Activated T-cell treated with anti-CD3 and anti-CD28 coated beads, Interleukin-2, amount 50 U/mL, for 72 hours (primary cell): Measurements from ENCODE around the gene URB2. TPM values are rescaled to one million over a fixed set of nuclear protein-coding genes. Genes with fewer than 3 reads are reported as not detected.
A peak's percentile ranks its signal among the peaks of the same experiment; 100 is the strongest.

Experiments used
- ATAC-seq, 2 donors: fragments of 150-1000 bp; cut with Tn5 transposase; replicated peaks in 1 of 2; 2 replicates each; pipeline ENCODE4 v1.10.0; 2021; ENCODE audit warnings: moderate library complexity in 2 of 2, mild to moderate bottlenecking in 1 of 2
- DNase-seq, 2 donors: peaks; one replicate each; pipeline ENCODE4 v3.0.0; 2021 to 2022; ENCODE audit warnings: mixed read lengths in 1 of 2
- H3K27ac Mint-ChIP-seq: one replicate; pipeline ENCODE4 v1.8.0; 2022; ENCODE audit warnings: mild to moderate bottlenecking, moderate library complexity, mixed read lengths
- H3K27me3 Mint-ChIP-seq: one replicate; pipeline ENCODE4 v1.8.0; 2022; ENCODE audit warnings: low read depth, mixed read lengths
- H3K36me3 Mint-ChIP-seq, 2 donors: one replicate each; pipeline ENCODE4 v1.8.0; 2022; ENCODE audit warnings: mixed read lengths in 2 of 2, mild to moderate bottlenecking in 1 of 2; ENCODE audit not compliant: insufficient read depth in 2 of 2
- H3K4me1 Mint-ChIP-seq: one replicate; pipeline ENCODE4 v1.8.0; 2022; ENCODE audit warnings: low read depth, mixed read lengths
- H3K4me3 Mint-ChIP-seq, 2 donors: one replicate each; pipeline ENCODE4 v1.8.0; 2022; ENCODE audit warnings: mild to moderate bottlenecking in 2 of 2, mixed read lengths in 2 of 2, moderate library complexity in 2 of 2
- H3K9me3 Mint-ChIP-seq, 2 donors: one replicate each; pipeline ENCODE4 v1.8.0; 2022; ENCODE audit warnings: mixed read lengths in 2 of 2
- total RNA-seq, 2 donors: library from RNA; stranded (reverse); gene quantifications; one replicate each; pipeline ENCODE4 v1.2.3, GENCODE V29; 2022

The URB2 gene
- total RNA-seq, 2 donors from 2014 or later, result 11.6 to 12.3 TPM

DNA sequence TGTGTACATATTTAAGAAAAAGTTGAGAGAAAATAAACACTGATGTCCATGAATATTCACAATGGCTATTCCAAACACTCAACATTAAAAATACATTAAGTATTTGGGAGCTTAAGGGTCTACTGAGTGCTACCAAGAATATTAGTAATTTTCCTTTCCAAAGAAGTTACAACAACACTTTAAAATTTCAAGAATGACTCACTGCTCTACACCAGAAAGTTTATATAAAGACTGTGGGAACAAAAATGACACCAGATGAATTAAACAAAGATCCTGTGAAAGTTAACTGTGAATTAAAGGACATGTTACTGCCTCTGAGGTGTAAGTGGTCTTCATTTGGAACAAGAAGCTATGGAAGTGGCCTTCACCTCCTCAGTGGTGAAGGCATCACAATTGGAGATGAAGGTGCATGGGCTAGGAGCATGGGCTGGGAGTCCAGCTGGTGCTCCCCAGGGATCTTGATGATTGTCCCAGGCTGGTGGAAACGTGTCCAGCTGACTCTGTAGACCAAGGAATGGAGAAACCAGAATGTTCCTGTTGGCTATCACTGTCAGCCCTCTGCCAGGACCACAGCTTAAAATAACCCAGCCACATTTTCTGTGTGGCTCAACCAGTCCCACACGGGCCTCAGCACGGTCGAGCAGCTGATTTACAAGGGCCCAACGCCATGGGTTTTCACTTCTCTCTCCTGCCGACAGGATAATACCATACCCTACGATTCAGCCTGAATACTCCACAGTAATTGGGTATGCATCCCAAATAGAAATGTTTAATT is 28.9 kb upstream of the URB2 start:
- Mint-ChIP-seq H3K27ac (peak overlapping the region; percentile 72), H3K9me3 (no peaks in the 10 kb centered on the region), H3K4me3 (peak overlapping the region in 1 of 2 donors; percentile 18), H3K4me1 (peaks cover 22% of the 10 kb centered on the region), H3K27me3 (no peaks in the 10 kb centered on the region), H3K36me3 (peaks cover 7 to 26% of the 10 kb centered on the region in 2 donors)
- ATAC-seq, result no peak
- no peak for DNase-seq

DNA sequence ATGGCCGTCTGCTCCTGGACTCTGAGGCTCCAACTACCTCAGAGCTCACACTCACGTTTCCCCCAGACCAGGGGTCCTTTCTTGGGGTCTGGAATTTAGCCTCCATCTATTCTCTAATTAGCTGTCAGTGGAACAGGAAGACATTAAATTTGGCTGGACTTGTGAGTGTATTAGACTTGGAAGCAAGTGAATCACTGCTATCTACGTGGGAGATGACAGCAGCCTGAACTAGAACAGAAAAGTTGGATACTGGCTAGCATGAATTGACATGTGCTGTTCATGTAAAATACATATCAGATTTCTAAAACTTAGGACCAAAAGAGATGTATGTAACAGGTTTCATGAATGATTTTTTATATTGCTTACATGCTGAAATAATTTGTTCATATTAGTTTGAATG is 28.2 kb upstream of the URB2 start:
- Mint-ChIP-seq H3K4me1 (peaks cover 22% of the 10 kb centered on the region), H3K4me3 (no peak overlapping the region), H3K9me3 (no peaks in the 10 kb centered on the region), H3K36me3 (peaks cover 7 to 31% of the 10 kb centered on the region in 2 donors), H3K27ac (no peak overlapping the region), H3K27me3 (no peaks in the 10 kb centered on the region)
- ATAC-seq (no peak), DNase-seq (no peak)

DNA sequence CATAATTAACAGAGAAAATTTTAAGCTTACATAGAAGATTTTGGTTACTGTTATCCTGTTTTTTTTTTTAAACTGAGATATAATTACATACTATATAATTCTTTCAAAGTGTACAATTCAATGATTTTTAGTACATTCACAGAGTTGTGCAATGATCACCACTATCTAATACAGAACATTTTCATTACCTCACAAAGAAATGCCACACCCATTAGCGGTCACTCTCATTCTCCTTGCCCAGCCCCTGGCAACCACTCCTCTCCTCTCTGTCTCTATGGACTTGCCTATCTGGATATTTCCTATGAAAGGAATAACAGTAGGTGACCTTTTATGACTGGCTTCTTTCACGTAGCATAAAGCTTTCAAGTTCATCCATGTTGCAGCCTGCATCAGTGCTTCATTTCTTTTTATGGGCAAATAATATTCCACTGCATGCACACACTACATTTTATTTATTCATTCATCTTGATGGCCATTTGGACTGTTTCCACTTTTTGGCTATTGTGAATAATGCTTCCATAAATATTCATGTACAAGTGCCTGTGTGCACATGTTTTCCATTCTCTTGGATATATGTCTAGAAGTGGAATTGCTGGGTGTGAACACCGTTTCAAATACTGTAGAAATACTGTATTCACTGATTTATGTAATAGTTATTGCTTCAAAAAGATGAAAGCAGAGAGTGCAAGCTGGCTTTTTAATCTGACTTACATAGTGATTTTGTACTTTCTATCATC is 26.7 kb upstream of the URB2 start:
- no peak for DNase-seq
- Mint-ChIP-seq H3K27me3 (no peaks in the 10 kb centered on the region), H3K9me3 (no peaks in the 10 kb centered on the region), H3K36me3 (peaks cover 5 to 25% of the 10 kb centered on the region in 2 donors), H3K4me3 (no peak overlapping the region), H3K27ac (no peak overlapping the region), H3K4me1 (peaks cover 22% of the 10 kb centered on the region)
- no peak for ATAC-seq

DNA sequence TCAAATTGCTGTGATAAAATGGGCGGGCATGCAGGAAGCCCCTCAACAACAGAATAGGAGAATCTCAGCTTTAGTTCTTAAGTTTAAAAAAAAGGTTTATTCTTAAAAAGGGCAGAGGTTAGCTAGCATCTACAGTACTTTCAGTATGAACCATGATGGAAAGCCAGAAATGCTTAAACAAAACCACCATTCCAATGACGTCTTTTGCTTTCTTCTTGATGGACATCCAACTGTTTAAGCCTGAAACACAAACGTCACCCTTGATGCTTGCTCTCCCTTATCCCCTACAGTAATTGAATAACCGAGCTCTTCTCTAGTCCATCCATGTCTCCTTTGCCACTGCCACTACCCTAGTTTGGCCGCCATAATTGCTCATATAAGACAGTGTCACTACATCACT is 25.8 kb upstream of the URB2 start:
- H3K9me3 Mint-ChIP-seq, result no peaks in the 10 kb centered on the region
- ATAC-seq (peak in 1 of 2 donors; percentile 68), DNase-seq (no peak)
- H3K36me3 Mint-ChIP-seq, result peaks cover 5 to 25% of the 10 kb centered on the region in 2 donors
- H3K4me3 Mint-ChIP-seq, result no peak overlapping the region
- H3K4me1 Mint-ChIP-seq, result peaks cover 22% of the 10 kb centered on the region
- no peaks in the 10 kb centered on the region for H3K27me3 Mint-ChIP-seq
- H3K27ac Mint-ChIP-seq, result peak overlapping the region; percentile 16

DNA sequence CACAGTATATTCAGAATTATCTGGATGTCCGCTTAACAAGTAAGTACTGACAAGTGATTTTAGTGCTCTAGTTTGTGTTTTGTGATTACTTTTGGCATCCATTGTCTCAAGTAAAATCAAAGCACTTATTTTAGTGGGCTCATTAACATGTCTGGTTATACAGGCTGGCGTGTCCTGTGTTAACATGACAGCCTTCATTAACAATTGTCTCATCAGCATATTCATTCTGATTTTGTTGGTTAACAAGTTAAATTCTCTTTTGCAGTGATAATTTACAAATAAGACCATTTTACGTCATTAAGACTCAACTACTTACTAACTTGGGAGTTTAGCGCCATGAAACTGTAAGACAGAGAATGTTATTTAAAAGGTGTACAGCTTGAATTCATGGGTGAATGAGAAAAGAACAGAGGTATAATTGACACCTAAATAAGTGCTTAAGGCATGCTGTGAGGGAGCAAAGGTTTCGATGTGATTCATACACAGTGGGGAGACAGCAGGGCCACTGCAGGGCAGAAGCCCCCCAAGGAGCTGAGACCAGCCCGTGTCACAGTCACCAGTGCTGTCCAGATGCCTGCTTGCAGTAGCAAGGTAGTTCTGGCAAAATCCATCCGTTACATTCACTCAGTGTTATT is 22.6 kb upstream of the URB2 start:
- no peak overlapping the region for H3K27ac Mint-ChIP-seq
- ATAC-seq, result no peak
- no peak for DNase-seq
- H3K27me3 Mint-ChIP-seq, result no peaks in the 10 kb centered on the region
- no peaks in the 10 kb centered on the region for H3K9me3 Mint-ChIP-seq
- peaks cover 12 to 35% of the 10 kb centered on the region in 2 donors for H3K36me3 Mint-ChIP-seq
- no peak overlapping the region for H3K4me3 Mint-ChIP-seq
- peaks cover 7% of the 10 kb centered on the region for H3K4me1 Mint-ChIP-seq

DNA sequence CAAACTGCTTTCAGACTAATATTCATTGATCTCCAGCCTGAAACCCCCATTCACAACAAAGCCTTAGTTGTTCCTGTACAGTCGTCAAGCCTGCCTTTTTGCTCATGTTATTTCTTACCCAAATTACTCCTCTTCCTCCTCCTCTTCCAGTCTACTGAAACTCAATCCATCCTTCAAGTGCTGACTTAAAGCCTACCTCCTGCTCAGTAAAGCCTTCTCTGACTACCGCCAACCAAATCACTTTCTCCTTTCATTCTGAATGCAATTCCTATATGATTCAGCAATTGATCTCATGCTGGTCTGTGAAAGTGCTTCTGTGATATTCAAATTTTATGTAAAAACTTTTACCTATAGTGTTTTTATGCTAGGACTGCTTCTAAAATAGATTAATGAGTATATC is 18.7 kb upstream of the URB2 start:
- Mint-ChIP-seq H3K27me3 (no peaks in the 10 kb centered on the region), H3K4me1 (no peaks in the 10 kb centered on the region), H3K36me3 (peaks cover 7 to 25% of the 10 kb centered on the region in 2 donors), H3K27ac (no peak overlapping the region), H3K9me3 (no peaks in the 10 kb centered on the region), H3K4me3 (no peak overlapping the region)
- peak; percentile 63 to 79 for ATAC-seq
- DNase-seq, result no peak

DNA sequence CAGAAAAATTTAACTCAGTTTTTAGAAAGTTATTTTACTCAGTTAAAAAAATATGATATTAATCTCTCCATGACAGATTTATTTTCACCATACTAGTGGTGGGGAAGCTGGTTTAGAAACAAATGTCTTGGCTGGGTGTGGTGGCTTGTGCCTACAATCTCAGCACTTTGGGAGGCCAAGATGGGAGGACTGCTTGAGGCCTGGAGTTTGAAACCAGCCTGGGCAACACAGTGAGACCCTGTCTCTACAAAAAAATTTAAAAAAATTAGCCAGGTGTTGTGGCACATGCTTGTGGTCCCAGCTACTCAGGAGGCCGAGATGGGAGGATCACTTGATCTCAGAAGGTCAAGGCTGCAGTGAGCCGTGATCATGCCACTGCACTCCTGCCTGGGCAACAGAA is 17.5 kb upstream of the URB2 start:
- Mint-ChIP-seq H3K27ac (no peak overlapping the region), H3K4me1 (no peaks in the 10 kb centered on the region), H3K4me3 (no peak overlapping the region), H3K36me3 (peaks cover 10 to 30% of the 10 kb centered on the region in 2 donors), H3K27me3 (no peaks in the 10 kb centered on the region), H3K9me3 (no peaks in the 10 kb centered on the region)
- ATAC-seq, result no peak
- DNase-seq, result no peak

DNA sequence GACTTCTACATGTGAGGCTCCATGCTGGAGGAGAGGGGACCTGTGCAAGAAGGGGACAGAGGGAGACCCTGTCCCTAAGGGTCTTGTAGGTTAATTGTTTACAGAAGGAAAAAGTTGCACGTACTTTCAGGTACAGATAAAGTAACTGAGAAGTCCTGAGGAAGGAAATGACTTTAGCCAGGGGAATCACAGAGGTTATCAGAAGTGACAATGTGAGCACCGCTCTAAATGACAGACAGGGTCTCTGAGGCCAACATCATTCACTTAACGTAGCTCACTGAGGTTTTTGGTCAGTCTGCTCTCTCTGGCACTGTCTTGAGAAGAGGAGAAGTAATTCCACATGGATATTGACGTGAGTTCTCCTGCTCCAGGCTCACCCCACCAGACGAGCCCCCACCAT is 12.1 kb upstream of the URB2 start:
- Mint-ChIP-seq H3K36me3 (peaks cover 3 to 19% of the 10 kb centered on the region in 2 donors), H3K4me3 (no peak overlapping the region), H3K9me3 (no peaks in the 10 kb centered on the region), H3K27ac (no peak overlapping the region), H3K27me3 (no peaks in the 10 kb centered on the region), H3K4me1 (peaks cover 4% of the 10 kb centered on the region)
- DNase-seq (no peak), ATAC-seq (no peak)

DNA sequence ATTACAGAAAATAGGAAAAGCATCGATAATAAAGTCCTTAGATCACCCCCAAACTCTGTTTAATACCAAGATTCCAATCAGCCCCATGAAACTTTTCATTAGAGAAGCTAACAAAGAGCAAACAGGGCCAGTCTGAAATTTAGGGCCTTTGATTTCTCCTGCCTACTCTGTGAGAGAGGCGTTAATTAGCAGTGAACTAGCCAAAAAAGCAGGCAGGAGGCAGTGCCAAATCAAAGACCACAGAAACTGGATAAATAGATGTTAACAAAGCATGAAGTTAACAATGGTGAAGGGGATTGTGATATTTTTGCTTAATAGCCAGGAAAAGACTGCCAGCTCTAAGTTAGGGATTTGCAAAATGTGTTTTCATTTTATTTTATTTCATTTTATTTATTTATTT is 11.3 kb upstream of the URB2 start:
- no peaks in the 10 kb centered on the region for H3K9me3 Mint-ChIP-seq
- DNase-seq (no peak), ATAC-seq (no peak)
- peaks cover 11% of the 10 kb centered on the region for H3K4me1 Mint-ChIP-seq
- H3K27me3 Mint-ChIP-seq, result no peaks in the 10 kb centered on the region
- H3K36me3 Mint-ChIP-seq, result peaks cover 3 to 14% of the 10 kb centered on the region in 2 donors
- H3K4me3 Mint-ChIP-seq, result no peak overlapping the region
- no peak overlapping the region for H3K27ac Mint-ChIP-seq

DNA sequence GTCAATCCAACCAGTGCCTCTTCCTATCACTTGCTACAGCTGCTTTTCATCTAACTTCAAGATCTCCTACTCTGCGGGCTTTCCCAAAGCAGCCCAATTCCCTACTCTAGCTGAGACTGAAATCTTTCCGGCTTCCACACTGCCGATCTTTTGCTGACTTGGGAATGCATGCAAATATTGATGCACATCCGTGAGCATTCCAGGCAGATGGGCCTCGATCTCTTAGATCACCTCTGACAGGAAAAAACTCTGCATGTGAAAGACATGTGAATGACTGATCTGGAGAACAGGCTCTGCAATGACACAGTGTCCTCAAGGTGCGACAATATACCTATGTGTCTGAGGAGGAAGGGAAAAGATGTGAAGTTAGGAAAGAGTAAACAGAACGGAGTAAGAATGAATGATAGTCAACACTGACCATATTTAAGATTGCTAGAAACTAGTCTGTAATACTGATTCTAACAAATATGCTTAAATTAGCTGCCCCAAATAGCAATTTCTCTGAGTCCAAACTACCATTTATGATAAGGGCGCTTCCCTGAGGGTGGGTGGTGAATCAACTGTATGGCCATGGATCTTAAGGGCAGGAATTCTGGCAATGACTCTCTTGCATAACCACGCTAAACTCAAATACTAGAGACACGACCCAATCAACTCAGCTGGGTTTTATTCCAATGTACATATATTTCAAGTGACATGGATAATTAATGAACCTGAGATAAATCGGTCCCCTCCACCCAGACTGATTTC is 8.5 kb upstream of the URB2 start:
- no peak overlapping the region for H3K4me3 Mint-ChIP-seq
- H3K27me3 Mint-ChIP-seq, result no peaks in the 10 kb centered on the region
- H3K4me1 Mint-ChIP-seq, result peaks cover 37% of the 10 kb centered on the region
- H3K27ac Mint-ChIP-seq, result no peak overlapping the region
- DNase-seq, result no peak
- peaks cover 3 to 9% of the 10 kb centered on the region in 2 donors for H3K36me3 Mint-ChIP-seq
- no peak for ATAC-seq
- H3K9me3 Mint-ChIP-seq, result no peaks in the 10 kb centered on the region

DNA sequence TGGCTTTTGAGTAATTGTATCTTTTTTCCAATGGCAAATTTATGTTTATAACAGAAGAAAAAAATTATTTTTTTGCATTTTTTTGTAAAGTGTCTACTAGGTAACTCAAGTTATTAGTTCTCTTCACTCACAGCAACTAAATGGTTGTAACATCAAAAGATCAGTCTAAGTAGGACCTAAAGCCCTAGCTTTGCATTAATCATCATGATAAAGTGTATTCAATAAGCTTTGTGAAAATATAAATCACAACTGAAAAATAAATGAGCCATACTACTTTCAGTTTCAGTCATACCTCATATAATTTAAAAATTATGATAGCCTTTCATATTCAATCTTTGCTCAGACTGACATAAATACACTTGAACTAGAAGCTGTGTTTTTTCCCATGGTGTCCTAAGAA is 7.0 kb upstream of the URB2 start:
- no peaks in the 10 kb centered on the region for H3K9me3 Mint-ChIP-seq
- H3K4me1 Mint-ChIP-seq, result peaks cover 52% of the 10 kb centered on the region
- no peak overlapping the region for H3K27ac Mint-ChIP-seq
- no peak overlapping the region for H3K4me3 Mint-ChIP-seq
- no peaks in the 10 kb centered on the region for H3K36me3 Mint-ChIP-seq
- ATAC-seq (peak; percentile 60 to 69), DNase-seq (no peak)
- H3K27me3 Mint-ChIP-seq, result no peaks in the 10 kb centered on the region

DNA sequence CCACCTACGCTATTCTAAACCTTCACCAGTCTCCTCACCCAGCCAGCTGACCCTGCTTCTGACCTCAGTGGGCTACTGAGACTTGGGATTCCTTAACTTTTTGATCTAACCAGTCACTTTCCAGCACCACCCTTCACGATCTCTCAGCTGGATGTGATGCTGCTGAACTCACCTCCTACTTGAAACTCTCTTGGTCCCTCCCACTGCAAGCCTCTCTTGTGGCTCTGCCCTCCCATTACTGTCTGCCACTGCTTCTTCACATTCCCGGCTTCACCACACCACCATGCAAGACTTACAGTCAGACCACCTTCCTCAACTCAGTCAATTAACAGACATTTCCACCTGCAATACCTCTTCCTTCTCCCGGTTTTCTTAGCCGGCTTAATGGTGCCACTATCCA is 6.4 kb upstream of the URB2 start:
- peaks cover 58% of the 10 kb centered on the region for H3K4me1 Mint-ChIP-seq
- H3K27me3 Mint-ChIP-seq, result no peaks in the 10 kb centered on the region
- no peak for DNase-seq
- no peaks in the 10 kb centered on the region for H3K36me3 Mint-ChIP-seq
- peak overlapping the region; percentile 0 to 13 for H3K4me3 Mint-ChIP-seq
- no peak for ATAC-seq
- H3K9me3 Mint-ChIP-seq, result no peaks in the 10 kb centered on the region
- H3K27ac Mint-ChIP-seq, result no peak overlapping the region

DNA sequence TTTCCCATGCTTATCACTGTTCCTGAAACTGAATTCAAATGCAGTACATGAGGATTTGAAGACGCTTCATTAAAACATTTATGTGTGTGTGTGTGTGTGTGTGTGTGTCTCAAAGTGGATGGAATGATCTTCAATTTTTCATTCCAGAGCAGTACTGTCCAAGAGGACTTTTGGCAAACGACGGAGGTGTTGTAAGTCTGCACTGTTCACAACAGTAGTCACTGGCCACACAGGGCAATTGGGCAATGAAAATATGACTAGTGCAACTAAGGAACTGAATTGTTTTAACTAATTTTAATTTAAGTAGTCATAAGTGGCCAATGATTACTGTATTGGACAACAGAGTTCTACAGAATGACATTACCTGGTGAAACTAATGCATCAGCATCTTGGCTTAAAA is 5.2 kb upstream of the URB2 start:
- H3K27ac Mint-ChIP-seq, result no peak overlapping the region
- no peaks in the 10 kb centered on the region for H3K9me3 Mint-ChIP-seq
- H3K4me1 Mint-ChIP-seq, result peaks cover 64% of the 10 kb centered on the region
- no peak overlapping the region for H3K4me3 Mint-ChIP-seq
- no peak for ATAC-seq
- H3K36me3 Mint-ChIP-seq, result no peaks in the 10 kb centered on the region
- no peak for DNase-seq
- no peaks in the 10 kb centered on the region for H3K27me3 Mint-ChIP-seq
